BJ (cell line): ENCODE data around the gene XYLT1. TPM values are rescaled to one million over a fixed set of nuclear protein-coding genes. Genes with fewer than 3 reads are reported as not detected.

Source experiments
- CTCF ChIA-PET: fragments of 350-600 bp; formaldehyde crosslinking; extraction: SDS; loops from one replicate; lab custom pipeline; 2021; ENCODE audit warnings: antibody characterized with exemption, inconsistent platforms; lab: Yijun Ruan, JAX
- POLR2A ChIA-PET: fragments of 300-600 bp; sonication (Branson Sonifier 250); formaldehyde crosslinking; extraction: SDS; loops from one replicate; lab custom pipeline; 2021; ENCODE audit warnings: antibody characterized with exemption; lab: Charles Lee
- DNase-seq: peaks from one replicate; pipeline ENCODE4 v3.0.0-alpha.2; 2011; ENCODE audit warnings: low read depth
- H3K27me3 ChIP-seq: 2 replicates; pipeline ENCODE4 v1.6.0; 2011; ENCODE audit warnings: low read length; ENCODE audit not compliant: control insufficient read depth, insufficient read depth
- H3K36me3 ChIP-seq: 2 replicates; pipeline ENCODE4 v1.5.1; 2011; ENCODE audit warnings: low read length; ENCODE audit not compliant: control insufficient read depth, insufficient read depth
- H3K4me3 ChIP-seq: 2 replicates; pipeline ENCODE4 v1.5.1; 2011; ENCODE audit warnings: low read depth, mild to moderate bottlenecking, control low read depth, low read length
- polyA plus RNA-seq: library from polyadenylated mRNA; depleted of rRNA; stranded (reverse); fragments of >200 nt; gene quantifications from 2 replicates; pipeline ENCODE4 v1.2.3, GENCODE V29; 2011
- TF ChIP-seq, protein P1 (sequence below): IDR thresholded peaks from 2 replicates; pipeline ENCODE4 v1.5.1; 2011; ENCODE audit warnings: low read depth, mild to moderate bottlenecking, control low read depth, inconsistent platforms, low read length, moderate library complexity; ENCODE audit not compliant: insufficient read depth

The XYLT1 gene
- polyA plus RNA-seq, 1 experiment, result 15.9 TPM

DNA sequence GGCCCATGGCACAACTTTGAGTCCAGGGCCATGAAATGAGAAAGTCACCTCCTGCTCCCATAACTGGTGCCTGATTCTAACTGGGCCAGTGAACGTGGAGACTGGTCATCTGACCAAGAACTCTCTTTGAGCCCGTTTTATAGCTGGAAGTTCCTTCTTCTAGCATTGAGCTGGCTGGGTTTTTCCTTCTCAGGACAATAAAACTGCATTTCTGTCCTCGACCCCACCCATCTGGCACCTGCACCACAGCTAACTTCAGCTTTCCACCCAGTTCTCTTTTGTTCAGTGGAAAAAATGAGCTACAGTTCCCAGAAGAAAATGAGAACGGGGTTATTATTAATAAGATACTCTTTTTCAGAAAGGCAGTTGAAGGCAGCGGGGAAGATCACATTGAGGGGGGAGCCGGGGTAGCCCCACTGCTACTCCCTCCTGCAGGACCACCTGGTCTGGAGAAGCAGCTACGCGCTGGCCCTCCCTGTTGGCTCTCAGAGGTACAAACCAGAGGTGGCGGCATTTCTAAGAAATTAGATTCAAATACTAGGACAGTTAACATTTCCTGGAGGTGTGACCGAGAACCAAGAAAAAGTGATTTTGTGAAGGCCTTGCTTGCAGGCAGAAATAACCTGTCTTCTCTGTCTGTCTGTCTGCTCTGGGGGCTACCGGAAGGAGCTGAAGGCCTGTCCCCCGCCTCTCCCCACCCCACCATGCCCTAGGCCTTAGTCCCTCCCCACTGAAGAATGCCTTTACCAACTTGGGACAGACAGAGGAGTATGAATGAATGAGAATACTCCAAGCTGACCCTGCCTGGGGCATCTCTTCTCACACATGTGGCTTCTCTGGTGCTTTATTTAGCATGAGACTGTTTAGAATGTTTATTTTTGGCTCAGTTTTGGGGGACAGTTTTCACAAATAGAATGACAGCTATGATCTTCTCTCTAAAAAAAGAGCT, 123.9 kb downstream of the XYLT1 start:
- Histone ChIP-seq H3K4me3 (no peak overlapping the region), H3K27me3 (no peaks in the 10 kb centered on the region), H3K36me3 (no peaks in the 10 kb centered on the region)
- ChIA-PET POLR2A (no interaction called here), CTCF (interaction anchor here (1.3 to 1.7 kb wide), 3 partner anchors 11 to 121 kb away, joined by 3 to 5 read pairs (median 4); no protein-coding TSS in a partner anchor)
- DNase-seq, result no peak
- TF ChIP-seq, protein P1, sequence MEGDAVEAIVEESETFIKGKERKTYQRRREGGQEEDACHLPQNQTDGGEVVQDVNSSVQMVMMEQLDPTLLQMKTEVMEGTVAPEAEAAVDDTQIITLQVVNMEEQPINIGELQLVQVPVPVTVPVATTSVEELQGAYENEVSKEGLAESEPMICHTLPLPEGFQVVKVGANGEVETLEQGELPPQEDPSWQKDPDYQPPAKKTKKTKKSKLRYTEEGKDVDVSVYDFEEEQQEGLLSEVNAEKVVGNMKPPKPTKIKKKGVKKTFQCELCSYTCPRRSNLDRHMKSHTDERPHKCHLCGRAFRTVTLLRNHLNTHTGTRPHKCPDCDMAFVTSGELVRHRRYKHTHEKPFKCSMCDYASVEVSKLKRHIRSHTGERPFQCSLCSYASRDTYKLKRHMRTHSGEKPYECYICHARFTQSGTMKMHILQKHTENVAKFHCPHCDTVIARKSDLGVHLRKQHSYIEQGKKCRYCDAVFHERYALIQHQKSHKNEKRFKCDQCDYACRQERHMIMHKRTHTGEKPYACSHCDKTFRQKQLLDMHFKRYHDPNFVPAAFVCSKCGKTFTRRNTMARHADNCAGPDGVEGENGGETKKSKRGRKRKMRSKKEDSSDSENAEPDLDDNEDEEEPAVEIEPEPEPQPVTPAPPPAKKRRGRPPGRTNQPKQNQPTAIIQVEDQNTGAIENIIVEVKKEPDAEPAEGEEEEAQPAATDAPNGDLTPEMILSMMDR, result no peak

DNA sequence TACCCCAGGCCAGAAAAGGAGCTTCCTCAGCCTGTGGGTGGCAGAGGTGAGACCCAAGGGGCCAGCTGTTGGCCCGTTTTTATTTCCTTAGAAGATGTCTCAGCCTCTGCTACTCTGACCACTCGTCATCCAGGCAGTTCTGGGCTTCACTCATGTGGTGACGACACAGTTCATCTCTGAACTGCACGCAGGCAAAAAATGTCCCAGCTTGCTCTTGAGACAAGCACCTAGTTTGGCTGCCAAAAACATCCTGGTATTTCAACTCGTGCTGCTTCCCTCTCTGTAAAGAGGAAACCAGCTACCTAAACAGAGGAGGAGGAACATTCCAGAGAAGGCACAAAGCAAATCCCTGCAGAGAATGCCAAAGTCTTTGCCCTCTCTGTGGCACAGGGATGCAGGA, 125.7 kb downstream of the XYLT1 start:
- POLR2A ChIA-PET, result no interaction called here
- no peak for DNase-seq
- TF ChIP-seq, protein P1, result no peak

DNA sequence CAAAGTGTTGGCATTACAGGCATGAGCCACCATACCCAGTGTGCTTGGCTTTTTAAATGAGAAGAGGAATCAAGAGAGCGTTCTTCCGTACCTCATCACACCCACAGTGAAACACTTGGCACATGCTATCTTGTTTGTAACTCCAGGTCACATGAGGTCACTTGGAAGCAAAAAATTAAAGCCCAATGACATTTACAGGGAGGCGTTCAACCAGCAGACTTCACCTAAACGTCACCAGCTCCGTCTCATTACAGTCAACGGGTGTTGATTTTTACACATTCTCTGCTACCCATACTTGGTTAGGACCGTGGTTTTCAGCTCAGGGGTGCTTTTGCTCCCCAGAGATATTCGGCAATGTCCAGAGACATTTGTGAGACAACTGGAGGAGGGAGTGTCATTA, 127.0 kb downstream of the XYLT1 start:
- DNase-seq, result no peak
- ChIA-PET POLR2A (no interaction called here), CTCF (interaction anchor here (0.9 kb wide), 1 partner anchor 16 kb away, joined by 4 read pairs; no protein-coding TSS in a partner anchor)

More for the DNA sequence above, 125.7 kb downstream of the XYLT1 start:
- Histone ChIP-seq H3K4me3 (no peak overlapping the region), H3K27me3 (no peaks in the 10 kb centered on the region), H3K36me3 (no peaks in the 10 kb centered on the region)
- CTCF ChIA-PET, result interaction anchor here (0.7 to 1.1 kb wide), 2 partner anchors 21 to 88 kb away, joined by 3 read pairs; no protein-coding TSS in a partner anchor

DNA sequence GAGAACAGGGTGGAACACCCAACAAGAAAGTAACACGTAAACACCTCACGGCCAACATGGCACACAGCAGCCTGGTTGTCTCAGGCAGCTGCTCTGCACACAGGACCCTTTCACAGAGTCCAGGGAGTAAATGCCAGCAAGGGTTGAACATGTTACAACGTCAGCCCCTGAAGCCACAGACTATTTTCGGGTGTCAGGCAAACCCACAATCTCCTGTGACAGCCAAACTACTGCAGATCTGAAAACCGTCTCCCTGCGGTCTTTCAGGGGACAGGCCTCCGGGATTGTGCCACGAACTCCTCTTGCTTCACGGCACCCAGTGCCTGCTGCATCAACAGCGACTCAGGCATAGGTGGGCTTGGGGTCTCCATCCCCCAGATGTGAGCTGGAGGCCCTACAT, 127.7 kb downstream of the XYLT1 start:
- no peak for DNase-seq
- TF ChIP-seq, protein P1, result no peak
- Histone ChIP-seq H3K27me3 (no peaks in the 10 kb centered on the region), H3K36me3 (no peaks in the 10 kb centered on the region), H3K4me3 (no peak overlapping the region)
- ChIA-PET CTCF (interaction anchor here (0.9 to 1.0 kb wide), 2 partner anchors 17 to 30 kb away, joined by 3 to 4 read pairs; no protein-coding TSS in a partner anchor), POLR2A (no interaction called here)

More for the DNA sequence above, 127.0 kb downstream of the XYLT1 start:
- no peaks in the 10 kb centered on the region for H3K36me3 ChIP-seq
- TF ChIP-seq, protein P1, result no peak
- no peak overlapping the region for H3K4me3 ChIP-seq
- H3K27me3 ChIP-seq, result no peaks in the 10 kb centered on the region

DNA sequence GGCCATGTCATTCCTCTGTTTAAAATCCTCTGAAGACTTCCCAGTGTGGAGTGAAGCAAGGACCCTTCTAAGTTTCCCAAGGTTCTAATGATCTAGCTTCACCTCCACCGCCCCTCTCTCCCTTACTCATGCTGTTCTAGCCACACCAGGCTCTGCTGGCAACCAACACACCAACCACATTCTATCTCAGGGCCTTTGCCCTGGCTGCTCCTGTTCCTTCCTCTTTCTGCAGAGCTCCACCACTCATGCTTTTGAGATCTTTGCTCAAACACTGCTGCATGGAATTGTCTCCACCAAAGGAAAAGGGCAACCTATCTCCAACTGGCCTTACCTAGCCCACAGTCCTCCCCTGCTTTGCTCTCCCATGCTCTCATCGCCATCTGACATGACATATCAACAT, 128.7 kb downstream of the XYLT1 start:
- Histone ChIP-seq H3K4me3 (no peak overlapping the region), H3K27me3 (no peaks in the 10 kb centered on the region), H3K36me3 (no peaks in the 10 kb centered on the region; the same call in 1 of the 2 replicates)
- TF ChIP-seq, protein P1, result no peak
- ChIA-PET POLR2A (no interaction called here), CTCF (interaction anchor here (0.6 kb wide), 1 partner anchor 29 kb away, joined by 3 read pairs; no protein-coding TSS in a partner anchor)
- no peak for DNase-seq
